GDM1 (cell line): ENCODE measurements around the gene CD1B.
"Not testable (repeated sequence)": the region's sequence is repeated elsewhere in the genome, so short reads cannot be mapped to it uniquely, and the experiment has no call there.

Source experiments
- DNase-seq: peaks from one replicate; lab custom pipeline; 2025; lab: John Stamatoyannopoulos, UW

The CD1B gene

DNA sequence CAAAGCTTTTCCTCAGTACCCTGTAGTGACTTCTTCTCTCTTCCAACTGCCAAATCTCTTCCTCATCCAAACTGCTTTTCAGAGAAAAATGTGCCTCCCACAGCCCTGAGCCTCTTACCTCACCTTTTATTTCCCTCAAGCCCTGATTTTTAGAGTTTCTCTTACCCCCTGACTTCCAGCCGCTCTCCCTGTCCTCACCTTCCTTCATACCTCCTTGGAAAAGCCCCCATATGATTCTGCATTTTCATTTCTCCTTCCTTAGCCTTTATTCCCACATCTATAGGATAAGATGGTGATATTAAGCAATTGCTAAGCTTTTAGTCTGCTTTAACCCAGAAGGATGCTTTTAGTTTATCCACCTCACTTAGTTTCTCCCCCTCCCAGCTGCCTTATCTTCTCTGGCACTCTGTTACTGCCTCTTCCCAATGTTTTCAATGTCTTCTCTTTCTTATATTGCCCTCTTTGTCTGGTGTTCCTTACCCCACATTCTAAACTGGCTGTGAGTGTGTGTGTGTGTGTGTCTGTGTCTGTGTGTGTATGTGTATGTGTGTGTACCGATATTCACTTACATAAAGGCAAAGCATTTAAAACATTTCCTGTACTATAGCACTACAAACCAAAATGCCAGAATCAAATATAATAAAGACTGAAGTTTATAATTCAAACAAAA lies at the start of gene CD1B:
Gene CD1B (minus strand): TSS at position 51 of the 670 bp plus-strand sequence. CDS start 108 bp downstream, outside the sequence.
- DNase-seq = no peak

DNA sequence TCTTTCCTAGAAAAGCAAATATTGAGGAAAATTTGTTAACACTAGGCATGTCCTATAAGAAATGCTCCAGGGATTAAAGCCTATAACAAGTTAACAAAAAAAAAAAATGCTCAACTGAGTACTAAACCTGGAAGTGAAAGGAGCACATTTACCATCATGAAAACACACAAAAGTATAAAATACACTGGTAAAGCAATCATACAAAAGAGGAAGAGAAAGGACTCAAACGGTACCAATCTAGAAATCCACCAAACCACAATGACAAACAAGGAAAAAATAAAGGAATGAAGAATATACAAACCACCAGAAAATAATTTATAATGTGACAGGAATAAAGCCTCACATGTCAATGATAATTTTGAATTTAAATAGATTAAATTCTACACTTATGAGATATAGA lies 43.5 kb upstream of the CD1B start:
- DNase-seq = no peak

DNA sequence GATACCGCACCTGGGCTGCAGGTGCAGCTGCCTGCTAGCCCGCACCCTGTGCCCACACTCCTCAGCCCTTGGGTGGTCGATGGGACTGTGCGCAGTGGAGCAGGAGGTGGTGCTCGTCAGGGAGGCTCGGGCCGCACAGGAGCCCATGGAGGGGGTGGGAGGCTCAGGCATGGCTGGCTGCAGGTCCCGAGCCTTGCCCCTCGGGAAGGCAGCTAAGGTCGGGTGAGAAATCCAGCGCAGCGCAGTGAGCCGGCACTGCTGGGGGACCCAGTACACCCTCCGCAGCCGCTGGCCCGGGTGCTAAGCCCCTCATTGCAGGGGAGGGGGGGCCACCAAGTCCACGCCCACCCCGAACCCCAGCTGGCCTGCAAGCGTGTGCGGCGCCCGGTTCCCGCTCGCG lies 42.8 kb upstream of the CD1B start:
- DNase-seq = not testable (repeated sequence)

- no peak for DNase-seq
Measured at GRCh38 chr1:158371188-158371953, 40.0 kb upstream of the CD1B start.

DNA sequence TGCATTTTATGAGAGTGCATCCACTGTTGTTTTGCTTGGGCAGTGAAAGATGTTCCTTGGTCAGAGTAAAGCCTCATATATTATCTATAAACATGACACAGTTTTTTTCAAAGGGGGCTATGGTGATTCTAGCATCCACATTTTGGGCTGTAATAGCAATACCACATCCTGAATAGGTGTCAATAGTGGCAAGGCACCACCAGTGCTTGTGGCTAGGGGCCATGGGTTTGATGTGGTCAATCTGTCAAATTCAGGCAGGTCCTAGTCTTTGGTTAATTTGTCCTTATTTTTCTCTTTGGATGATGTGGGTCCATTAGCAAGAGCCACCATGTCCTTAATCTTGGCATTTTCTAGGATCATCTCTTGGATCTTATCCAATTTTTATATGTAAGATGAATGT lies 35.5 kb upstream of the CD1B start:
- no peak for DNase-seq

DNA sequence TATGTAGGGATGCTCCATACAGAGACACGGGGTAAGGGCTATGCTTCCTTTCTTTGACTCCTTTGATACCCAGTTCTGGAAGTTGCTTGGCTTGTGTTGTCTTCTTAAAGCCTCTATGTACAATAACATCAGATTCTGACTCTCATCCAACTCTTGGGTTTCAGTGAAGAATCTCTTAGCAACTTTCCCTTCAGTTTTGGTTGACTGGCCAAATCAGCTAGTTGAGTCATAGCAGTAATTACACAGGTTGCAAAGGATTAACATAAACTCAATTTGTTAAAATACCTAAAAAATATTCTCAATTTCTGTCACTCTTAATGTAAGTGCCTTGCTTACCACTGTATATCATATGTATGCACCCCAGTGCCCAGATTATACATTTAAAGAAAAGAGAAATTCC lies 31.6 kb upstream of the CD1B start:
- DNase-seq = no peak

DNA sequence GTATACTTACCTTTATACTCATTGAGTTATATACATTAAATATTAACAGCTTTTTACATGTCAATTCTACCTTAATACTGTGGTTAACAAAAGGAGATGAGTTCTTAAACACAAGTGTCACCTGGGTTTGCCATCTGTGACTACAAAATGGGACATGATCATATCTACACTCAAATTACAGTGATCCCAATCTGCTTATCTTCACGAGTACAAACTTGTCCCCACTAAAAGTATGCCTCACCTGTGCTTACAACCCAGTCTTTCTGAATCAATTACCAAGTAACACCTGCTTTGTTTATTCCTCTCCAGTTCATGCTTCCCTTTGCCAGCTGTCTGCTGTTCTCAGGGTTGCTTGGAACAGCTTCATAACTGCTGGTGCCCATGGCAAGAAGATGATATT lies 31.2 kb upstream of the CD1B start:
- no peak for DNase-seq

GRCh38 chr1:158357441-158357840 lies 26.1 kb upstream of the CD1B start:
- no peak for DNase-seq

- no peak for DNase-seq
Measured at GRCh38 chr1:158356616-158357015, 25.3 kb upstream of the CD1B start.

DNA sequence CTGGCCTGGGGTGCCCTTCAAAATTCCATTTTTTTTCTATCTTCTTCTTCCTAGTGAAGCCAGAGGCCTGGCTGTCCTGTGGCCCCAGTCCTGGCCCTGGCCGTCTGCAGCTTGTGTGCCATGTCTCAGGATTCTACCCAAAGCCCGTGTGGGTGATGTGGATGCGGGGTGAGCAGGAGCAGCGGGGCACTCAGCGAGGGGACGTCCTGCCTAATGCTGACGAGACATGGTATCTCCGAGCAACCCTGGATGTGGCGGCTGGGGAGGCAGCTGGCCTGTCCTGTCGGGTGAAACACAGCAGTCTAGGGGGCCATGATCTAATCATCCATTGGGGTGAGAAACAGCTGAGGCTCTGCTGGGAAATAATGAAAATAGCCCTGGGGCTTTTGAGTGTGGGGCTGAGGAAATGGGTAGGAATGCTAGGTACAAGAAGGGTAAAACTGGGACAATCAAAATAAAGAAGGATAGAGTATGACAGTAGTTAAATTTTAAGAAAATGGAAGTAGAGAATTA lies 24.5 kb upstream of the CD1B start:
- DNase-seq = no peak

GRCh38 chr1:158354255-158354654 lies 22.9 kb upstream of the CD1B start:
- no peak for DNase-seq

DNA sequence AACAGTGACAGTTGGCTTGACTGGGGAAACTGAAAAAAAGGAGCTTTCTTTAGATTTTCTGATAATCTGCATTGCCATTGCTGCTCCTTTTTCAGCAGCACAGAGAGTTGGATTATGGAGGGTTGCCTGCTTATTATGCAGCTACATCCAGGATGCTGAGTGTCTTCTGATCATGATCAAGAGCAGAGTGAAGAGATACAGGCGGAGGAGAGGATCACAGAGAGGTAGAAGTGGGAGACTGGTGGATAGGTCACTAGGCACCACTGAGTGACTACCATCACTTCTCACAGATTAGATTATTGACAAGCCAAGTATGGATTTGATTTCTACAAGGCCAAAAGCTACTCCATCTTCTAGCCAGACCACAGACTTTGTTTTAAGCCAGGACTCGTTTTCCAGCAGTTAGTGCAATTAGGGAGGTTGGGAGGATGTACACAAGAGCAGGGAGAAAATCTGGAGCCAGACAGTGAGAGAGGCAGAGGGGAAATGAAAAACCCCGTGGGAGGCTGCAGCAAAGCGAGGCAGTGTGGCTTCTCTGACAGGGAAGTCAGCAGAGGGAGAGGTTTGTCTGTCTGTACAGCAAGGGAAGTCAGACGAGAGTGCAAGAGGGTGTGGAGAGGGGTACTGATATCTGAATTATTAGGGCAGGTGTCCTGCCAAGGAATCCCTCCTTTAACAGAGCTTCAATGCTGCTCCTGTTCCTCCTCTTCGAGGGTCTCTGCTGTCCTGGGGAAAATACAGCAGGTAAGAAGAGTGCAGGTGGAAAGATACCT lies 22.2 kb upstream of the CD1B start, which contains the start of gene CD1E:
Gene CD1E (plus strand): TSS at position 592 of the 773 bp plus-strand sequence. CDS start 95 bp downstream, at position 687.
- peak; percentile 30 for DNase-seq

- DNase-seq = not testable (repeated sequence)
Measured at GRCh38 chr1:158348946-158349345, 17.6 kb upstream of the CD1B start.

- not testable (repeated sequence) for DNase-seq
Measured at GRCh38 chr1:158336413-158336812, 5.1 kb upstream of the CD1B start.

GRCh38 chr1:158335213-158335532 lies 3.8 kb upstream of the CD1B start:
- DNase-seq = no peak

- DNase-seq = no peak
Measured at GRCh38 chr1:158334526-158335212, 3.3 kb upstream of the CD1B start.

- DNase-seq = no peak
Measured at GRCh38 chr1:158333405-158334155, 2.2 kb upstream of the CD1B start.

DNA sequence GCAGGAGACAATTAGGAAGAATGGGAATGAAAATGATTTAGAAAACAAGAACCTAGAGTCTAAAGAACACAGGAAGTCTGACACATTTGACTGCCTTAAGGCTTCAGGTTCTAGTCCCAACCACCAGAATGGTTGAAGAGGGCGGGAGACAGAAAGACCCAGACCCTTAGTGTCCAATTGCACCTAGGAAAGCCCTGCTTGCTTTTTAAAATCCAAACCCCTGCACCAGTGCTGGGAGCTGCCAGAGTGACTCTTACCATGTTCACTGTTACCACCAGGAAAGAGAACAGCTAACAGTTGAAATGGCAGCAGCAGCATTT lies 265 bp downstream of the CD1B start:
- DNase-seq = no peak

DNA sequence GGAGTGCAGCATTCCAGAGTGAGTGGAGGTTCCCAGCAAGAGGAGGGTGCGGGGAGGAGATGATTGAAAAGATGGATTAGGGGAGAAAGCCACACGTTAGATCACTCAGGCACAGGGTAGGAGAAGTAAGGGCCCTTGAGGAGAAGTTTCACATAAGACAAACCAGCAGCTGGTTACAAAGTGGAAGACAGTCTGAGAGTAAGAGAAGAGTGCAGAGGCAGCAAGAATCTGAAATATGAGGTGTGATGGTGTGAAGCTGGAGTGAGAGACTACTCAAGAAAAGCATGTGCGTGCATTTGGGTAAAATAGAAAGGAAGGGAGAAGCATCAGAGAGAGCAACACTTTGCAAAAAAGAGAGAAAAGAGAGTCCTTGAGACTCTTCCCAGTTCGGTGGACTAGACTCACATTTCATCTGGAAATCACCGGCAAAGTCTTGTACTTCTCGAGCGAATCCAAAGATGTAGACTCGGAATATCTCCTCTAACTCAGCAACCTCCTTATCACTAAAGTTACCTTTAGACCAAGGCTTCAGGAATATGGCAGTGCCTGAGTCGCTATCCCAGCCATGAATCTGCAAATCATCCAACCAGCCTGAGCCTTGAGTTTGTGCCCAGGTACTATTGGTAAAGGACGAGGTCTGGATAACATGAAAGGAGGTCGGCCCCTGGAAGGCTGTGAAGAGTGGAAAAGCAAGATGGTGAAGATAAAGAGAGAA lies 783 bp downstream of the CD1B start:
- no peak for DNase-seq

DNA sequence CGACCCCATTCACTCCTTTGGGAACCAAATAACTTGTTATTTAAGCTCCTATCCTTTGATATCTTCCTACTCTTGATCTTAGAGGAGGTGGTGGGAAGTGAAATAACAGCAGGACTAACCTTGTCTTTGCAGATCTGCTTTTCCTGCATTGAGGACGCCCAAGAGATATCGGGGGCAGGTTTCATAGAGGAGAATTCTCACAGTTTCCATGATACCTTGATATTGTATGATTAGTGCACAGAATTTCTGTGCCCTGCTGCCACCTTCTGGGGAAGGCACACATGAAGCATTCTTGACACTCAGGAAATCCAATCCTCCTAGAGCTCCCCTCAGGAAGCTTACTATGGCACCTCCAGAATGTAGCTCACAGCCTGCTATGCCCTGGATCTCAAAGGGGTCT lies 1.6 kb downstream of the CD1B start:
- DNase-seq = peak; percentile 47

DNA sequence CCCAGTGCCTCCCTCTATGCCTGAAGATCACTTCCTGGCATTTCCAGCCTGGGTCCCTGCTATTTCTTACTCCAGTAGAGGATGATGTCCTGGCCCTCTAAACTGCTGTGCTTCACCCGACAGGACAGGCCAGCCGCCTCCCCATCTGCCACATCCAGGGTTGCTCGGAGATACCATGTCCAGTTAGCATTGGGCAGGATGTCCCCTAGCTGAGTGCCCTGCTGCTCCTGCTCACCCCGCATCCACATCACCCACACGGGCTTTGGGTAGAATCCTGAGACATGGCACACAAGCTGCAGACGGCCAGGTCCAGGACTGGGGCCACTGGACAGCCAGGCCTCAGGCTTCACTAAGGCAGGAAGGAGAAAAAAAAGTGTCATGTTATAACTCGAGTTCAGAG lies 2.0 kb downstream of the CD1B start:
- DNase-seq = no peak
